ENCODE measurements around the gene MUC2.

Gene MUC2

GRCh38 chr11:1101318-1102089, 26.8 kb downstream of the MUC2 start:
- Histone ChIP-seq H3K27ac (ENCODE audit: low read length) (no peak overlapping the region), H3K9me3 (ENCODE audit: insufficient read depth, low read depth, low read length) (peaks cover 14% of the 10 kb centered on the region; the same call in 1 of the 2 replicates), H3K27me3 (ENCODE audit: insufficient read depth, low read length) (no peaks in the 10 kb centered on the region), H3K36me3 (ENCODE audit: insufficient read depth, low read depth, low read length) (no peaks in the 10 kb centered on the region), H3K9ac (ENCODE audit: low read depth, low read length) (no peak overlapping the region), H3K4me3 (ENCODE audit: low read length) (no peak overlapping the region), H3K4me1 (ENCODE audit: insufficient read depth, low read length) (no peaks in the 10 kb centered on the region)

GRCh38 chr11:1102221-1102971, 27.7 kb downstream of the MUC2 start:
- no peak overlapping the region for H3K9ac ChIP-seq (ENCODE audit: low read depth, low read length)
- H3K27me3 ChIP-seq (ENCODE audit: insufficient read depth, low read length), result no peaks in the 10 kb centered on the region
- no peaks in the 10 kb centered on the region for H3K4me1 ChIP-seq (ENCODE audit: insufficient read depth, low read length)
- H3K9me3 ChIP-seq (ENCODE audit: insufficient read depth, low read depth, low read length), result peaks cover 14% of the 10 kb centered on the region; the same call in 1 of the 2 replicates
- H3K36me3 ChIP-seq (ENCODE audit: insufficient read depth, low read depth, low read length), result no peaks in the 10 kb centered on the region
- H3K4me3 ChIP-seq (ENCODE audit: low read length), result no peak overlapping the region
- no peak overlapping the region for H3K27ac ChIP-seq (ENCODE audit: low read length)

- Histone ChIP-seq H3K9ac (ENCODE audit: low read depth, low read length) (no peak overlapping the region), H3K4me3 (ENCODE audit: low read length) (no peak overlapping the region), H3K9me3 (ENCODE audit: insufficient read depth, low read depth, low read length) (peaks cover 14% of the 10 kb centered on the region; the same call in 1 of the 2 replicates), H3K36me3 (ENCODE audit: insufficient read depth, low read depth, low read length) (no peaks in the 10 kb centered on the region), H3K27ac (ENCODE audit: low read length) (no peak overlapping the region), H3K27me3 (ENCODE audit: insufficient read depth, low read length) (no peaks in the 10 kb centered on the region), H3K4me1 (ENCODE audit: insufficient read depth, low read length) (no peaks in the 10 kb centered on the region)
Measured at GRCh38 chr11:1102996-1103395, 28.3 kb downstream of the MUC2 start.

- Histone ChIP-seq H3K4me1 (ENCODE audit: insufficient read depth, low read length) (no peaks in the 10 kb centered on the region), H3K9ac (ENCODE audit: low read depth, low read length) (no peak overlapping the region), H3K9me3 (ENCODE audit: insufficient read depth, low read depth, low read length) (peaks cover 14% of the 10 kb centered on the region; the same call in 1 of the 2 replicates)
Measured at GRCh38 chr11:1103401-1104360, 29.0 kb downstream of the MUC2 start.

GRCh38 chr11:1104411-1105182, 29.9 kb downstream of the MUC2 start:
- Histone ChIP-seq H3K27me3 (ENCODE audit: insufficient read depth, low read length) (no peaks in the 10 kb centered on the region), H3K9me3 (ENCODE audit: insufficient read depth, low read depth, low read length) (peaks cover 7% of the 10 kb centered on the region; the same call in 1 of the 2 replicates), H3K4me1 (ENCODE audit: insufficient read depth, low read length) (no peaks in the 10 kb centered on the region), H3K4me3 (ENCODE audit: low read length) (no peak overlapping the region), H3K9ac (ENCODE audit: low read depth, low read length) (no peak overlapping the region), H3K36me3 (ENCODE audit: insufficient read depth, low read depth, low read length) (no peaks in the 10 kb centered on the region), H3K27ac (ENCODE audit: low read length) (no peak overlapping the region)

More at GRCh38 chr11:1103401-1104360, 29.0 kb downstream of the MUC2 start:
- H3K4me3 ChIP-seq (ENCODE audit: low read length), result no peak overlapping the region
- H3K36me3 ChIP-seq (ENCODE audit: insufficient read depth, low read depth, low read length), result no peaks in the 10 kb centered on the region
- H3K27me3 ChIP-seq (ENCODE audit: insufficient read depth, low read length), result no peaks in the 10 kb centered on the region
- no peak overlapping the region for H3K27ac ChIP-seq (ENCODE audit: low read length)

- H3K27ac ChIP-seq (ENCODE audit: low read length), result no peak overlapping the region
Measured at GRCh38 chr11:1105183-1105565, 30.5 kb downstream of the MUC2 start.

GRCh38 chr11:1106387-1106786, 31.7 kb downstream of the MUC2 start:
- no peaks in the 10 kb centered on the region for H3K36me3 ChIP-seq (ENCODE audit: insufficient read depth, low read depth, low read length)
- no peak overlapping the region for H3K27ac ChIP-seq (ENCODE audit: low read length)
- H3K9me3 ChIP-seq (ENCODE audit: insufficient read depth, low read depth, low read length), result no peaks in the 10 kb centered on the region
- H3K27me3 ChIP-seq (ENCODE audit: insufficient read depth, low read length), result no peaks in the 10 kb centered on the region
- H3K4me1 ChIP-seq (ENCODE audit: insufficient read depth, low read length), result no peaks in the 10 kb centered on the region
- H3K9ac ChIP-seq (ENCODE audit: low read depth, low read length), result no peak overlapping the region
- no peak overlapping the region for H3K4me3 ChIP-seq (ENCODE audit: low read length)

More at GRCh38 chr11:1105183-1105565, 30.5 kb downstream of the MUC2 start:
- H3K9me3 ChIP-seq (ENCODE audit: insufficient read depth, low read depth, low read length), result peaks cover 1% of the 10 kb centered on the region; the same call in 1 of the 2 replicates
- no peaks in the 10 kb centered on the region for H3K27me3 ChIP-seq (ENCODE audit: insufficient read depth, low read length)
- no peaks in the 10 kb centered on the region for H3K36me3 ChIP-seq (ENCODE audit: insufficient read depth, low read depth, low read length)
- no peaks in the 10 kb centered on the region for H3K4me1 ChIP-seq (ENCODE audit: insufficient read depth, low read length)
- no peak overlapping the region for H3K4me3 ChIP-seq (ENCODE audit: low read length)
- H3K9ac ChIP-seq (ENCODE audit: low read depth, low read length), result no peak overlapping the region

GRCh38 chr11:1107316-1108245, 32.9 kb downstream of the MUC2 start:
- no peaks in the 10 kb centered on the region for H3K4me1 ChIP-seq (ENCODE audit: insufficient read depth, low read length)
- no peak overlapping the region for H3K27ac ChIP-seq (ENCODE audit: low read length)
- no peaks in the 10 kb centered on the region for H3K9me3 ChIP-seq (ENCODE audit: insufficient read depth, low read depth, low read length)

GRCh38 chr11:1108246-1108900, 33.7 kb downstream of the MUC2 start:
- Histone ChIP-seq H3K4me1 (ENCODE audit: insufficient read depth, low read length) (no peaks in the 10 kb centered on the region), H3K36me3 (ENCODE audit: insufficient read depth, low read depth, low read length) (no peaks in the 10 kb centered on the region), H3K9ac (ENCODE audit: low read depth, low read length) (no peak overlapping the region), H3K4me3 (ENCODE audit: low read length) (no peak overlapping the region), H3K9me3 (ENCODE audit: insufficient read depth, low read depth, low read length) (no peaks in the 10 kb centered on the region), H3K27ac (ENCODE audit: low read length) (no peak overlapping the region), H3K27me3 (ENCODE audit: insufficient read depth, low read length) (no peaks in the 10 kb centered on the region)

More at GRCh38 chr11:1107316-1108245, 32.9 kb downstream of the MUC2 start:
- H3K4me3 ChIP-seq (ENCODE audit: low read length), result no peak overlapping the region
- H3K9ac ChIP-seq (ENCODE audit: low read depth, low read length), result no peak overlapping the region
- no peaks in the 10 kb centered on the region for H3K27me3 ChIP-seq (ENCODE audit: insufficient read depth, low read length)
- H3K36me3 ChIP-seq (ENCODE audit: insufficient read depth, low read depth, low read length), result no peaks in the 10 kb centered on the region
